ENCODE data around the gene FBXO22. TPM values are rescaled to one million over a fixed set of nuclear protein-coding genes. Genes with fewer than 3 reads are reported as not detected.

FBXO22 gene
- 23.5 and 32.4 TPM in 2 replicates for total RNA-seq (2014; rRNA removed; shearing (Covaris generic))
- 33.6 and 33.7 TPM in 2 replicates for total RNA-seq (2022)
- percentile 81 among the genes with signal in this experiment for Bru-seq, nascent RNA
- BruChase-seq, experiment 1, labeled RNA remaining after a 6-hour chase, result percentile 77 among the genes with signal in this experiment
- percentile 85 among the genes with signal in this experiment for BruChase-seq, experiment 2, labeled RNA remaining after a 2-hour chase
- long read RNA-seq, full-length matches to known transcripts, result 71 of 82 reads
- long read RNA-seq, partial matches to known transcripts, result 4 of 82 reads
- long read RNA-seq, other reads (novel, unspliced or antisense), result 7 of 82 reads

DNA sequence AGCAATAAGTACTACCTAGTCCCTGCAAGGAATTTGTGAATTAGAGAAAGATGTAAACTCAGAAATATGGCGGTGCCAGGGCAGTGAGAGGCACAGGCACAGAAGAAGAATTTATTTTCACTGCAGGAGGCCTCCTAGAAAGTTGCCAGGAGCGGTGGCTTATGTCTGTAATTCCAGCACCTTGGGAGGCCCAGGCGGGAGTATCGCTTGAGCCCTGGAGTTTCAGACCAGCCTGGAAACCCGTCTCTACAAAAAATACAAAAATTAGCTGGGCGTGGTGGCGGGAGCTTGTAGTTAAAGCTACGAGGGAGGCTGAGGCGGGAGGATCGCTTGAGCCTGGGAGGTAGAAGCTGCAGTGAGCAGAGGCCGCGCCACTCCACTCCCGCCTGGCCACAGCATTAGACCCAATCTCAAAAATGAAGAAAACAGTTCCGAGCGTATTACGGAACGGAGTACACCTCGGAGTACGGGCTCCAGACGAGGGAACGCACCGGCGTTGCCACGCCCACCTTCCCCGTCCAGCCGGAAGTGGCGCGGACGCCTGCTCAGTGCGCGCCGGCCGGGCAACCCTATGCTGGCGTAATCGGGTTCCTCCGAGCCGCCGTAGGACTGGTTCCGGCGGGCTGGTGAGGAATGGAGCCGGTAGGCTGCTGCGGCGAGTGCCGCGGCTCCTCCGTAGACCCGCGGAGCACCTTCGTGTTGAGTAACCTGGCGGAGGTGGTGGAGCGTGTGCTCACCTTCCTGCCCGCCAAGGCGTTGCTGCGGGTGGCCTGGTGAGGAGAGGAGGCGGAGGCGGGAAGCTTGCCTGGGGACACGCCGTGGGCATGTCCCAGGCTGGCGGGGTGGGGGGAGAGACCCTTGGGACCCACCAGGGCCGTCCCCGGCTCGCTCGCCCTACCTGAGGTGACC is at the start of gene FBXO22:
TSS of gene FBXO22 (plus strand) at position 548 of the 909 bp plus-strand sequence. CDS start at position 634, 86 bp downstream.
- Histone ChIP-seq H3K9me3 (ENCODE audit: low read length) (no peaks in the 10 kb centered on the region), H3K79me2 (ENCODE audit: insufficient read depth, low read depth, low read length) (peaks cover 6% of the 10 kb centered on the region; the same call in 1 of the 2 replicates), H3K36me3 (ENCODE audit: insufficient read depth, low read length) (peaks cover 16% of the 10 kb centered on the region; the same call in 1 of the 2 replicates), H3K4me2 (ENCODE audit: low read length) (peak within 1 kb of the TSS; percentile 84), H3K4me1 (ENCODE audit: insufficient read depth, low read length, poor library complexity, severe bottlenecking) (peaks cover 17% of the 10 kb centered on the region), H2AFZ (ENCODE audit: low read length) (peak within 1 kb of the TSS; percentile 94), H3K9me2 (ENCODE audit: insufficient read depth, low read length) (no peaks in the 10 kb centered on the region), H3K4me3 (ENCODE audit: low read depth, low read length, poor library complexity, severe bottlenecking) (peak within 1 kb of the TSS; percentile 93), H4K20me1 (ENCODE audit: insufficient read depth, low read length) (no peaks in the 10 kb centered on the region), H3K27ac (ENCODE audit: low read depth, low read length, poor library complexity, severe bottlenecking) (peak within 1 kb of the TSS; percentile 60)
- ChIA-PET CTCF (ENCODE audit: unreplicated experiment) (interaction anchor here (0.6 to 1.3 kb wide), 2 partner anchors 25 to 450 kb away, joined by 3 to 4 read pairs; no protein-coding TSS in a partner anchor), POLR2A (interaction anchor here (0.6 to 0.9 kb wide), 4 partner anchors 31 to 860 kb away, joined by 3 to 6 read pairs (median 4); partner anchors contain the start of gene UBE2Q2)
- no peak for TF ChIP-seq EZH2phosphoT487 (IDR thresholded peaks at IDR 0.05; ENCODE audit: borderline replicate concordance, low read depth, low read length)
- TF ChIP-seq, protein P1, sequence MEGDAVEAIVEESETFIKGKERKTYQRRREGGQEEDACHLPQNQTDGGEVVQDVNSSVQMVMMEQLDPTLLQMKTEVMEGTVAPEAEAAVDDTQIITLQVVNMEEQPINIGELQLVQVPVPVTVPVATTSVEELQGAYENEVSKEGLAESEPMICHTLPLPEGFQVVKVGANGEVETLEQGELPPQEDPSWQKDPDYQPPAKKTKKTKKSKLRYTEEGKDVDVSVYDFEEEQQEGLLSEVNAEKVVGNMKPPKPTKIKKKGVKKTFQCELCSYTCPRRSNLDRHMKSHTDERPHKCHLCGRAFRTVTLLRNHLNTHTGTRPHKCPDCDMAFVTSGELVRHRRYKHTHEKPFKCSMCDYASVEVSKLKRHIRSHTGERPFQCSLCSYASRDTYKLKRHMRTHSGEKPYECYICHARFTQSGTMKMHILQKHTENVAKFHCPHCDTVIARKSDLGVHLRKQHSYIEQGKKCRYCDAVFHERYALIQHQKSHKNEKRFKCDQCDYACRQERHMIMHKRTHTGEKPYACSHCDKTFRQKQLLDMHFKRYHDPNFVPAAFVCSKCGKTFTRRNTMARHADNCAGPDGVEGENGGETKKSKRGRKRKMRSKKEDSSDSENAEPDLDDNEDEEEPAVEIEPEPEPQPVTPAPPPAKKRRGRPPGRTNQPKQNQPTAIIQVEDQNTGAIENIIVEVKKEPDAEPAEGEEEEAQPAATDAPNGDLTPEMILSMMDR (conservative IDR thresholded peaks at IDR 0.05; ENCODE audit: low read length), result no peak
- peak; percentile 92 for DNase-seq (ENCODE audit: low spot score)
- TSS peak; percentile 96 for BruUV-seq (replicated peaks)
- intact Hi-C loops (cut with micrococcal nuclease; ENCODE audit: unreplicated experiment), result loop anchor here (2.0 kb wide), 1 partner anchor 59 kb away; no protein-coding TSS in a partner anchor

- no TSS peak for BruUV-seq (replicated peaks)
Observed at GRCh38 chr15:75857886-75858285, 45.8 kb upstream of the FBXO22 start.

More at GRCh38 chr15:75857886-75858285, 45.8 kb upstream of the FBXO22 start:
- Histone ChIP-seq H3K9me2 (ENCODE audit: insufficient read depth, low read length) (no peaks in the 10 kb centered on the region), H3K36me3 (ENCODE audit: insufficient read depth, low read length) (peaks cover 35% of the 10 kb centered on the region), H3K4me2 (ENCODE audit: low read length) (no peak overlapping the region), H3K4me1 (ENCODE audit: insufficient read depth, low read length, poor library complexity, severe bottlenecking) (no peaks in the 10 kb centered on the region), H3K9me3 (ENCODE audit: low read length) (no peaks in the 10 kb centered on the region), H3K27ac (ENCODE audit: low read depth, low read length, poor library complexity, severe bottlenecking) (no peak overlapping the region), H3K79me2 (ENCODE audit: insufficient read depth, low read depth, low read length) (no peaks in the 10 kb centered on the region), H2AFZ (ENCODE audit: low read length) (no peak overlapping the region), H4K20me1 (ENCODE audit: insufficient read depth, low read length) (no peaks in the 10 kb centered on the region), H3K4me3 (ENCODE audit: low read depth, low read length, poor library complexity, severe bottlenecking) (no peak overlapping the region)
- intact Hi-C loops (cut with micrococcal nuclease; ENCODE audit: unreplicated experiment), result no loop called here
- TF ChIP-seq, protein P1 (conservative IDR thresholded peaks at IDR 0.05; ENCODE audit: low read length), result no peak
- TF ChIP-seq EZH2phosphoT487 (IDR thresholded peaks at IDR 0.05; ENCODE audit: borderline replicate concordance, low read depth, low read length), result no peak
- CTCF ChIA-PET (ENCODE audit: unreplicated experiment), result no interaction called here
- POLR2A ChIA-PET, result no interaction called here
- DNase-seq (ENCODE audit: low spot score), result no peak
